Adipocyte (in vitro differentiated cells): ENCODE results near the gene RAB11FIP2.

Experiments
- DNase-seq: peaks from one replicate; pipeline ENCODE4 v3.0.0-alpha.2; 2015; ENCODE audit warnings: low read depth
- H3K27me3 ChIP-seq: replicated peaks from 2 replicates; pipeline ENCODE4 v1.7.0; 2013; ENCODE audit warnings: mild to moderate bottlenecking, low read length, moderate library complexity; ENCODE audit not compliant: control insufficient read depth, insufficient read depth
- H3K36me3 ChIP-seq: 2 replicates; pipeline ENCODE4 v1.7.0; 2013; ENCODE audit warnings: low read length, mild to moderate bottlenecking, moderate library complexity; ENCODE audit not compliant: control insufficient read depth, insufficient read depth, severe bottlenecking
- H3K4me1 ChIP-seq: 2 replicates; pipeline ENCODE4 v1.7.0; 2013; ENCODE audit warnings: mild to moderate bottlenecking, low read length, moderate library complexity; ENCODE audit not compliant: control insufficient read depth, insufficient read depth
- H3K4me3 ChIP-seq: 2 replicates; pipeline ENCODE4 v1.7.0; 2013; ENCODE audit warnings: mild to moderate bottlenecking, low read length, moderate library complexity
- H3K9ac ChIP-seq: 2 replicates; pipeline ENCODE4 v1.7.0; 2013; ENCODE audit warnings: mild to moderate bottlenecking, low read length, moderate library complexity
- H3K9me3 ChIP-seq: 2 replicates; pipeline ENCODE4 v1.7.0; 2013; ENCODE audit warnings: mild to moderate bottlenecking, low read length, moderate library complexity; ENCODE audit not compliant: control insufficient read depth

Gene RAB11FIP2

GRCh38 chr10:117980755-117981702 lies 65.7 kb downstream of the RAB11FIP2 start:
- Histone ChIP-seq H3K9me3 (no peaks in the 10 kb centered on the region), H3K36me3 (no peaks in the 10 kb centered on the region), H3K9ac (no peak overlapping the region), H3K4me3 (no peak overlapping the region), H3K4me1 (peaks cover 4% of the 10 kb centered on the region), H3K27me3 (no peaks in the 10 kb centered on the region)
- no peak for DNase-seq

- Histone ChIP-seq H3K9me3 (no peaks in the 10 kb centered on the region), H3K4me3 (no peak overlapping the region), H3K4me1 (peaks cover 4% of the 10 kb centered on the region), H3K27me3 (no peaks in the 10 kb centered on the region), H3K9ac (no peak overlapping the region), H3K36me3 (no peaks in the 10 kb centered on the region)
- DNase-seq, result peak; percentile 55
Observed at GRCh38 chr10:117980216-117980615, 66.5 kb downstream of the RAB11FIP2 start.

GRCh38 chr10:117972168-117972837 lies 74.4 kb downstream of the RAB11FIP2 start:
- no peak overlapping the region for H3K9ac ChIP-seq
- peaks cover 6% of the 10 kb centered on the region for H3K4me1 ChIP-seq
- H3K9me3 ChIP-seq, result no peaks in the 10 kb centered on the region

GRCh38 chr10:117970962-117971361 lies 75.8 kb downstream of the RAB11FIP2 start:
- Histone ChIP-seq H3K9me3 (no peaks in the 10 kb centered on the region), H3K9ac (no peak overlapping the region), H3K4me3 (no peak overlapping the region), H3K27me3 (no peaks in the 10 kb centered on the region), H3K4me1 (peaks cover 6% of the 10 kb centered on the region), H3K36me3 (no peaks in the 10 kb centered on the region)
- no peak for DNase-seq

More at GRCh38 chr10:117972168-117972837, 74.4 kb downstream of the RAB11FIP2 start:
- DNase-seq, result no peak
- Histone ChIP-seq H3K36me3 (no peaks in the 10 kb centered on the region), H3K4me3 (no peak overlapping the region), H3K27me3 (no peaks in the 10 kb centered on the region)

GRCh38 chr10:117969592-117969991 lies 77.1 kb downstream of the RAB11FIP2 start:
- peaks cover 6% of the 10 kb centered on the region for H3K4me1 ChIP-seq
- no peaks in the 10 kb centered on the region for H3K27me3 ChIP-seq
- H3K9ac ChIP-seq, result no peak overlapping the region
- no peaks in the 10 kb centered on the region for H3K9me3 ChIP-seq
- H3K36me3 ChIP-seq, result no peaks in the 10 kb centered on the region
- no peak overlapping the region for H3K4me3 ChIP-seq
- DNase-seq, result no peak

- Histone ChIP-seq H3K27me3 (no peaks in the 10 kb centered on the region), H3K9ac (no peak overlapping the region), H3K4me3 (no peak overlapping the region), H3K36me3 (no peaks in the 10 kb centered on the region), H3K9me3 (no peaks in the 10 kb centered on the region), H3K4me1 (peaks cover 6% of the 10 kb centered on the region)
- DNase-seq, result no peak
Observed at GRCh38 chr10:117968354-117969182, 78.2 kb downstream of the RAB11FIP2 start.

- no peaks in the 10 kb centered on the region for H3K36me3 ChIP-seq
- DNase-seq, result no peak
- H3K9ac ChIP-seq, result no peak overlapping the region
- H3K4me1 ChIP-seq, result peaks cover 1% of the 10 kb centered on the region
- no peak overlapping the region for H3K4me3 ChIP-seq
- no peaks in the 10 kb centered on the region for H3K9me3 ChIP-seq
- H3K27me3 ChIP-seq, result no peaks in the 10 kb centered on the region
Observed at GRCh38 chr10:117967149-117967650, 79.5 kb downstream of the RAB11FIP2 start.

- no peak overlapping the region for H3K9ac ChIP-seq
- no peaks in the 10 kb centered on the region for H3K36me3 ChIP-seq
- H3K9me3 ChIP-seq, result no peaks in the 10 kb centered on the region
- no peak overlapping the region for H3K4me3 ChIP-seq
- DNase-seq, result no peak
- no peaks in the 10 kb centered on the region for H3K4me1 ChIP-seq
- H3K27me3 ChIP-seq, result no peaks in the 10 kb centered on the region
Observed at GRCh38 chr10:117965984-117966383, 80.8 kb downstream of the RAB11FIP2 start.

GRCh38 chr10:117964536-117964935 lies 82.2 kb downstream of the RAB11FIP2 start:
- Histone ChIP-seq H3K36me3 (no peaks in the 10 kb centered on the region), H3K27me3 (no peaks in the 10 kb centered on the region), H3K9me3 (no peaks in the 10 kb centered on the region), H3K4me3 (no peak overlapping the region), H3K4me1 (no peaks in the 10 kb centered on the region), H3K9ac (no peak overlapping the region)
- DNase-seq, result no peak

GRCh38 chr10:117960345-117960935 lies 86.3 kb downstream of the RAB11FIP2 start:
- no peaks in the 10 kb centered on the region for H3K36me3 ChIP-seq
- no peak overlapping the region for H3K9ac ChIP-seq
- H3K27me3 ChIP-seq, result no peaks in the 10 kb centered on the region
- H3K4me3 ChIP-seq, result no peak overlapping the region
- DNase-seq, result no peak
- H3K4me1 ChIP-seq, result peaks cover 3% of the 10 kb centered on the region
- H3K9me3 ChIP-seq, result no peaks in the 10 kb centered on the region
